HEK293 (cell line): ENCODE data around the gene ASIC4.

ENCODE experiments used
- CTCF ChIA-PET: fragments of 350-600 bp; formaldehyde crosslinking; extraction: SDS; loops from one replicate; lab custom pipeline; 2021; ENCODE audit warnings: antibody characterized with exemption; lab: Yijun Ruan, JAX
- POLR2A ChIA-PET: fragments of 300-600 bp; formaldehyde crosslinking; extraction: SDS; loops from one replicate; lab custom pipeline; 2020; ENCODE audit warnings: antibody characterized with exemption, inconsistent platforms; lab: Yijun Ruan, JAX
- H3K27ac ChIP-seq: fragments of 200-500 bp; sonication (Bioruptor generic); 2 replicates; pipeline ENCODE4 v1.5.1; 2014; ENCODE audit warnings: low read depth, low read length, control low read depth, inconsistent platforms; ENCODE audit errors: extremely low read depth
- H3K36me3 ChIP-seq, 2 experiments: fragments of 200-500 bp in 1 of 2; sonication (Bioruptor generic) in 1 of 2; 1 replicate in 1 of 2; 2 replicates in 1 of 2; pipeline ENCODE4 v1.5.1; 2014 to 2017; ENCODE audit warnings: inconsistent platforms in 2 of 2, low read length in 2 of 2; ENCODE audit not compliant: control insufficient read depth in 2 of 2, insufficient read depth in 1 of 2
- H3K4me1 ChIP-seq: fragments of 200-500 bp; sonication (Bioruptor generic); 2 replicates; pipeline ENCODE4 v1.5.1; 2014; ENCODE audit warnings: mild to moderate bottlenecking, low read length, inconsistent platforms; ENCODE audit not compliant: control insufficient read depth, insufficient read depth
- H3K4me3 ChIP-seq: 2 replicates; pipeline ENCODE4 v1.5.1; 2011; ENCODE audit warnings: low read depth, mild to moderate bottlenecking, control low read depth, low read length, moderate library complexity
- H3K9me3 ChIP-seq: fragments of 200-500 bp; sonication (Bioruptor generic); 2 replicates; pipeline ENCODE4 v1.5.1; 2014; ENCODE audit warnings: low read depth, low read length, inconsistent platforms; ENCODE audit not compliant: control insufficient read depth, insufficient read depth
- KLF16 ChIP-seq: fragments of 450-650 bp; formaldehyde crosslinking; IDR thresholded peaks from 2 replicates; pipeline ENCODE4 v1.5.1; 2017; ENCODE audit warnings: missing biosample characterization, missing genetic modification characterization
- MZF1 ChIP-seq: fragments of 450-650 bp; formaldehyde crosslinking; IDR thresholded peaks from 2 replicates; pipeline ENCODE4 v1.5.1; 2017; ENCODE audit warnings: missing biosample characterization, missing genetic modification characterization, borderline replicate concordance
- SP3 ChIP-seq: fragments of 450-650 bp; formaldehyde crosslinking; IDR thresholded peaks from 2 replicates; pipeline ENCODE4 v1.5.1; 2016; ENCODE audit warnings: missing biosample characterization, missing genetic modification characterization
- ZEB2 ChIP-seq: fragments of 450-650 bp; formaldehyde crosslinking; IDR thresholded peaks from 2 replicates; pipeline ENCODE4 v1.5.1; 2016; ENCODE audit warnings: missing biosample characterization, missing genetic modification characterization
- ZFP37 ChIP-seq: fragments of 450-650 bp; formaldehyde crosslinking; IDR thresholded peaks from 2 replicates; pipeline ENCODE4 v1.5.1; 2016; ENCODE audit warnings: missing biosample characterization, missing genetic modification characterization
- ZFP41 ChIP-seq: fragments of 450-650 bp; formaldehyde crosslinking; IDR thresholded peaks from 2 replicates; pipeline ENCODE4 v1.5.1; 2016; ENCODE audit warnings: missing biosample characterization, missing genetic modification characterization, borderline replicate concordance
- ZNF133 ChIP-seq: fragments of 450-650 bp; formaldehyde crosslinking; IDR thresholded peaks from 2 replicates; pipeline ENCODE4 v1.5.1; 2016; ENCODE audit warnings: missing biosample characterization, missing genetic modification characterization
- ZNF19 ChIP-seq: fragments of 450-650 bp; formaldehyde crosslinking; IDR thresholded peaks from 2 replicates; pipeline ENCODE4; 2016; ENCODE audit warnings: missing biosample characterization, missing genetic modification characterization, low read depth
- ZNF214 ChIP-seq: fragments of 450-650 bp; formaldehyde crosslinking; IDR thresholded peaks from 2 replicates; pipeline ENCODE4 v1.5.1; 2017; ENCODE audit warnings: missing biosample characterization, mild to moderate bottlenecking, missing genetic modification characterization, borderline replicate concordance
- ZNF335 ChIP-seq: fragments of 450-650 bp; formaldehyde crosslinking; conservative IDR thresholded peaks from 2 replicates; pipeline ENCODE4 v1.5.1; 2016; ENCODE audit warnings: missing biosample characterization, missing genetic modification characterization
- ZNF404 ChIP-seq: fragments of 450-650 bp; formaldehyde crosslinking; IDR thresholded peaks from 2 replicates; pipeline ENCODE4 v1.5.1; 2017; ENCODE audit warnings: missing biosample characterization, missing genetic modification characterization
- ZNF423 ChIP-seq: fragments of 450-650 bp; formaldehyde crosslinking; IDR thresholded peaks from 2 replicates; pipeline ENCODE4 v1.5.1; 2016; ENCODE audit warnings: missing biosample characterization, missing genetic modification characterization
- ZNF529 ChIP-seq: fragments of 450-650 bp; formaldehyde crosslinking; IDR thresholded peaks from 2 replicates; pipeline ENCODE4 v1.5.1; 2017; ENCODE audit warnings: missing genetic modification characterization, missing biosample characterization; ENCODE audit not compliant: insufficient replicate concordance
- ZNF549 ChIP-seq: fragments of 450-650 bp; IDR thresholded peaks from 2 replicates; pipeline ENCODE4 v1.5.1; 2018; ENCODE audit warnings: missing biosample characterization, missing genetic modification characterization, mild to moderate bottlenecking, inconsistent platforms, moderate library complexity
- ZNF701 ChIP-seq: fragments of 450-650 bp; formaldehyde crosslinking; IDR thresholded peaks from 2 replicates; pipeline ENCODE4 v1.5.1; 2016; ENCODE audit warnings: missing biosample characterization, missing genetic modification characterization
- ZNF768 ChIP-seq: fragments of 450-650 bp; formaldehyde crosslinking; IDR thresholded peaks from 2 replicates; pipeline ENCODE4 v1.5.1; 2018; ENCODE audit warnings: missing biosample characterization, mild to moderate bottlenecking, missing genetic modification characterization
- ZNF776 ChIP-seq: fragments of 450-650 bp; formaldehyde crosslinking; IDR thresholded peaks from 2 replicates; pipeline ENCODE4 v1.5.0; 2017; ENCODE audit warnings: missing biosample characterization, missing genetic modification characterization, borderline replicate concordance
- ZNF837 ChIP-seq: fragments of 450-650 bp; formaldehyde crosslinking; IDR thresholded peaks from 2 replicates; pipeline ENCODE4 v1.5.1; 2016; ENCODE audit warnings: missing biosample characterization, missing genetic modification characterization
- TF ChIP-seq, protein P1 (sequence below): fragments of 450-650 bp; formaldehyde crosslinking; IDR thresholded peaks from 2 replicates; pipeline ENCODE4 v1.5.1; 2016; ENCODE audit warnings: missing biosample characterization, missing genetic modification characterization
- TF ChIP-seq, protein P2 (sequence below): fragments of 450-650 bp; formaldehyde crosslinking; IDR thresholded peaks from 2 replicates; pipeline ENCODE4; 2016; ENCODE audit warnings: missing biosample characterization, missing genetic modification characterization
- TF ChIP-seq, protein P3 (sequence below): fragments of 450-650 bp; formaldehyde crosslinking; IDR thresholded peaks from 2 replicates; pipeline ENCODE4 v1.5.1; 2016; ENCODE audit warnings: missing biosample characterization, missing genetic modification characterization

ASIC4 gene

DNA sequence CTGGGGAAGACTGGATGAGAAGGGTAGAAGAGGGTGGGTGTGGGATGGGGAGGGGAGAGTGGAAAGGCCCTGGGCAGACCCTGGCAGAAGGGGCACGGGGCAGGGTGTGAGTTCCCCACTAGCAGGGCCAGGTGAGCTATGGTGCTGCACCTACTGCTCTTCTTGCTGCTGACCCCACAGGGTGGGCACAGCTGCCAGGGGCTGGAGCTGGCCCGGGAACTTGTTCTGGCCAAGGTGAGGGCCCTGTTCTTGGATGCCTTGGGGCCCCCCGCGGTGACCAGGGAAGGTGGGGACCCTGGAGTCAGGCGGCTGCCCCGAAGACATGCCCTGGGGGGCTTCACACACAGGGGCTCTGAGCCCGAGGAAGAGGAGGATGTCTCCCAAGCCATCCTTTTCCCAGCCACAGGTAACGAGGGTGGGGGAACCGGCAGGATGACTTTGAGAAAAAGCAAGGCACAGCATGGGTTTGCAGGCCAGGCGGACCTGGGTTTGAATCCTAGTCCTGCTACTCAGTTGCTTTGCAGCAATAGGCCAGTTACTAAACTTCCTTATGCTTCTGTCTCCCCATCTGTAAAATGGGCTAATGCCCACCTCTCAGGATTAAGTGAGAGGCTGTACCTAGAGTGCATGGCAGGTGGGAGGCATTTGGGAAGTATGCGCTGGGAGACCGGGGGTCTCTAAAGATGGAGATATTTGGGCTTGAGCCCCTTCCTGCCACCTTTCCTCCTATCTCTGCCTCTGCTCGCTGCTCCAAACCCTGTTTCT lies 58.1 kb downstream of the ASIC4 start, which contains the start of gene INHA (continued):
- TF ChIP-seq, protein P1, sequence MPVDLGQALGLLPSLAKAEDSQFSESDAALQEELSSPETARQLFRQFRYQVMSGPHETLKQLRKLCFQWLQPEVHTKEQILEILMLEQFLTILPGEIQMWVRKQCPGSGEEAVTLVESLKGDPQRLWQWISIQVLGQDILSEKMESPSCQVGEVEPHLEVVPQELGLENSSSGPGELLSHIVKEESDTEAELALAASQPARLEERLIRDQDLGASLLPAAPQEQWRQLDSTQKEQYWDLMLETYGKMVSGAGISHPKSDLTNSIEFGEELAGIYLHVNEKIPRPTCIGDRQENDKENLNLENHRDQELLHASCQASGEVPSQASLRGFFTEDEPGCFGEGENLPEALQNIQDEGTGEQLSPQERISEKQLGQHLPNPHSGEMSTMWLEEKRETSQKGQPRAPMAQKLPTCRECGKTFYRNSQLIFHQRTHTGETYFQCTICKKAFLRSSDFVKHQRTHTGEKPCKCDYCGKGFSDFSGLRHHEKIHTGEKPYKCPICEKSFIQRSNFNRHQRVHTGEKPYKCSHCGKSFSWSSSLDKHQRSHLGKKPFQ (tag by site-specific recombination) = no peak
- TF ChIP-seq ZNF776 (tag by site-specific recombination) (no peak), ZNF529 (tag by site-specific recombination) (no peak), ZNF19 (tag by site-specific recombination) (no peak)

GRCh38 chr2:219573166-219573565 lies 58.9 kb downstream of the ASIC4 start:
- Histone ChIP-seq H3K4me3 (no peak overlapping the region), H3K4me1 (peaks cover 15% of the 10 kb centered on the region), H3K36me3 (peaks cover 0 to 19% of the 10 kb centered on the region in 2 experiments; a peak in 1 of 3 replicates), H3K27ac (no peak overlapping the region), H3K9me3 (no peaks in the 10 kb centered on the region)
- ChIA-PET CTCF (no interaction called here), POLR2A (no interaction called here)
- TF ChIP-seq ZFP37 (tag by site-specific recombination) (no peak), KLF16 (tag by site-specific recombination) (no peak), ZFP41 (tag by site-specific recombination) (no peak), ZNF404 (tag by site-specific recombination) (no peak), ZNF335 (tag by site-specific recombination) (no peak), MZF1 (no peak), ZNF214 (tag by site-specific recombination) (no peak), SP3 (tag by site-specific recombination) (no peak), ZNF549 (no peak), ZNF133 (tag by site-specific recombination) (no peak), ZNF701 (tag by site-specific recombination) (no peak), ZNF768 (no peak), ZNF776 (tag by site-specific recombination) (no peak), ZNF423 (tag by site-specific recombination) (no peak), ZNF837 (tag by site-specific recombination) (no peak), ZEB2 (tag by site-specific recombination) (no peak)
- TF ChIP-seq, protein P2, sequence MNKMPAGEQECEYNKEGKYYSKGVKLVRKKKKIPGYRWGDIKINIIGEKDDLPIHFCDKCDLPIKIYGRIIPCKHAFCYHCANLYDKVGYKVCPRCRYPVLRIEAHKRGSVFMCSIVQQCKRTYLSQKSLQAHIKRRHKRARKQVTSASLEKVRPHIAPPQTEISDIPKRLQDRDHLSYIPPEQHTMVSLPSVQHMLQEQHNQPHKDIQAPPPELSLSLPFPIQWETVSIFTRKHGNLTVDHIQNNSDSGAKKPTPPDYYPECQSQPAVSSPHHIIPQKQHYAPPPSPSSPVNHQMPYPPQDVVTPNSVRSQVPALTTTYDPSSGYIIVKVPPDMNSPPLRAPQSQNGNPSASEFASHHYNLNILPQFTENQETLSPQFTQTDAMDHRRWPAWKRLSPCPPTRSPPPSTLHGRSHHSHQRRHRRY (tag by site-specific recombination) = no peak
- TF ChIP-seq, protein P3, sequence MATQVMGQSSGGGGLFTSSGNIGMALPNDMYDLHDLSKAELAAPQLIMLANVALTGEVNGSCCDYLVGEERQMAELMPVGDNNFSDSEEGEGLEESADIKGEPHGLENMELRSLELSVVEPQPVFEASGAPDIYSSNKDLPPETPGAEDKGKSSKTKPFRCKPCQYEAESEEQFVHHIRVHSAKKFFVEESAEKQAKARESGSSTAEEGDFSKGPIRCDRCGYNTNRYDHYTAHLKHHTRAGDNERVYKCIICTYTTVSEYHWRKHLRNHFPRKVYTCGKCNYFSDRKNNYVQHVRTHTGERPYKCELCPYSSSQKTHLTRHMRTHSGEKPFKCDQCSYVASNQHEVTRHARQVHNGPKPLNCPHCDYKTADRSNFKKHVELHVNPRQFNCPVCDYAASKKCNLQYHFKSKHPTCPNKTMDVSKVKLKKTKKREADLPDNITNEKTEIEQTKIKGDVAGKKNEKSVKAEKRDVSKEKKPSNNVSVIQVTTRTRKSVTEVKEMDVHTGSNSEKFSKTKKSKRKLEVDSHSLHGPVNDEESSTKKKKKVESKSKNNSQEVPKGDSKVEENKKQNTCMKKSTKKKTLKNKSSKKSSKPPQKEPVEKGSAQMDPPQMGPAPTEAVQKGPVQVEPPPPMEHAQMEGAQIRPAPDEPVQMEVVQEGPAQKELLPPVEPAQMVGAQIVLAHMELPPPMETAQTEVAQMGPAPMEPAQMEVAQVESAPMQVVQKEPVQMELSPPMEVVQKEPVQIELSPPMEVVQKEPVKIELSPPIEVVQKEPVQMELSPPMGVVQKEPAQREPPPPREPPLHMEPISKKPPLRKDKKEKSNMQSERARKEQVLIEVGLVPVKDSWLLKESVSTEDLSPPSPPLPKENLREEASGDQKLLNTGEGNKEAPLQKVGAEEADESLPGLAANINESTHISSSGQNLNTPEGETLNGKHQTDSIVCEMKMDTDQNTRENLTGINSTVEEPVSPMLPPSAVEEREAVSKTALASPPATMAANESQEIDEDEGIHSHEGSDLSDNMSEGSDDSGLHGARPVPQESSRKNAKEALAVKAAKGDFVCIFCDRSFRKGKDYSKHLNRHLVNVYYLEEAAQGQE (tag by site-specific recombination) = no peak
